IMR-90 (cell line): ENCODE measurements around the gene ZDHHC8. TPM values are rescaled to one million over a fixed set of nuclear protein-coding genes. Genes with fewer than 3 reads are reported as not detected.

ENCODE experiments used
- ATAC-seq: fragments of 200-7000 bp; cut with Tn5 transposase; 2 replicates; pipeline ENCODE4 v1.9.1; 2020; ENCODE audit warnings: low read depth, mild to moderate bottlenecking, moderate library complexity
- BruUV-seq: library from RNA; stranded (reverse); fragments of 400-500 nt; replicated peaks from 2 replicates; lab custom pipeline; 2021; lab: Mats Ljungman, UMichigan
- CTCF ChIA-PET: fragments of 300-600 bp; formaldehyde crosslinking; extraction: SDS; loops from one replicate; lab custom pipeline; 2021; ENCODE audit warnings: antibody characterized with exemption; lab: Yijun Ruan, JAX
- POLR2A ChIA-PET: fragments of 300-600 bp; sonication (Branson Sonifier 250); formaldehyde crosslinking; loops from one replicate; lab custom pipeline; 2022; ENCODE audit warnings: antibody characterized with exemption; ENCODE audit not compliant: unreplicated experiment; lab: Charles Lee
- DNase-seq: peaks from one replicate; pipeline ENCODE4 v3.0.0; 2013
- H2AFZ ChIP-seq: replicated peaks from 2 replicates; pipeline ENCODE3; 2013; ENCODE audit warnings: low read length, mild to moderate bottlenecking; ENCODE audit not compliant: poor library complexity
- H2AK5ac ChIP-seq: 2 replicates; pipeline ENCODE4 v1.6.1; 2013; ENCODE audit warnings: low read depth, low read length, inconsistent platforms
- H2AK9ac ChIP-seq: replicated peaks from 2 replicates; pipeline ENCODE3; 2013; ENCODE audit warnings: mild to moderate bottlenecking, low read depth, low read length, moderate library complexity; ENCODE audit not compliant: poor library complexity
- H2BK120ac ChIP-seq: 2 replicates; pipeline ENCODE4 v1.6.1; 2013; ENCODE audit warnings: low read depth, low read length, inconsistent platforms
- H2BK15ac ChIP-seq: 3 replicates; pipeline ENCODE4 v1.6.1; 2013; ENCODE audit warnings: low read depth, low read length, inconsistent platforms
- H2BK20ac ChIP-seq: 2 replicates; pipeline ENCODE4 v1.6.1; 2013; ENCODE audit warnings: low read depth, mild to moderate bottlenecking, inconsistent platforms, low read length, moderate library complexity
- H2BK5ac ChIP-seq: 2 replicates; pipeline ENCODE4 v1.6.1; 2013; ENCODE audit warnings: mild to moderate bottlenecking, low read depth, low read length, inconsistent platforms; ENCODE audit not compliant: poor library complexity, severe bottlenecking
- H3K14ac ChIP-seq: replicated peaks from 2 replicates; pipeline ENCODE4 v1.6.1; 2013; ENCODE audit warnings: low read depth, low read length, inconsistent platforms
- H3K18ac ChIP-seq: 2 replicates; pipeline ENCODE4 v1.6.1; 2013; ENCODE audit warnings: low read depth, low read length, control low read depth
- H3K23ac ChIP-seq: 2 replicates; pipeline ENCODE4 v1.6.1; 2013; ENCODE audit warnings: low read depth, low read length, inconsistent platforms
- H3K27ac ChIP-seq: 2 replicates; pipeline ENCODE4 v1.5.1; 2013; ENCODE audit warnings: mild to moderate bottlenecking, control low read depth, low read length; ENCODE audit not compliant: insufficient read depth
- H3K27me3 ChIP-seq: 2 replicates; pipeline ENCODE4 v1.6.1; 2013; ENCODE audit warnings: low read length; ENCODE audit not compliant: control insufficient read depth, insufficient read depth
- H3K36me3 ChIP-seq: 2 replicates; pipeline ENCODE4 v1.6.1; 2013; ENCODE audit warnings: low read length, mixed read lengths; ENCODE audit not compliant: control insufficient read depth, insufficient read depth
- H3K4ac ChIP-seq: 2 replicates; pipeline ENCODE4 v1.6.1; 2013; ENCODE audit warnings: low read depth, low read length, inconsistent platforms
- H3K4me1 ChIP-seq: 2 replicates; pipeline ENCODE4 v1.6.1; 2013; ENCODE audit warnings: low read length, mixed read lengths; ENCODE audit not compliant: control insufficient read depth, insufficient read depth
- H3K4me2 ChIP-seq: 2 replicates; pipeline ENCODE4 v1.6.1; 2013; ENCODE audit warnings: low read depth, mild to moderate bottlenecking, control low read depth, low read length, moderate library complexity
- H3K4me3 ChIP-seq: 2 replicates; pipeline ENCODE4 v1.5.1; 2013; ENCODE audit warnings: low read depth, mild to moderate bottlenecking, control low read depth, low read length, moderate library complexity; ENCODE audit not compliant: insufficient read depth
- H3K56ac ChIP-seq: 2 replicates; pipeline ENCODE4 v1.6.1; 2013; ENCODE audit warnings: low read length, inconsistent platforms; ENCODE audit not compliant: insufficient read depth; ENCODE audit errors: extremely low read depth
- H3K79me1 ChIP-seq, 2 experiments: 2 replicates each; pipeline ENCODE4 v1.6.1; 2013; ENCODE audit warnings: low read length in 2 of 2, inconsistent platforms in 1 of 2, low read depth in 1 of 2
- H3K9ac ChIP-seq: 2 replicates; pipeline ENCODE4 v1.6.1; 2013; ENCODE audit warnings: low read depth, low read length, control low read depth
- H3K9me1 ChIP-seq: 2 replicates; pipeline ENCODE4 v1.6.1; 2013; ENCODE audit warnings: low read length, inconsistent platforms; ENCODE audit not compliant: insufficient read depth
- H3K9me3 ChIP-seq: 2 replicates; pipeline ENCODE4 v1.6.1; 2013; ENCODE audit warnings: low read length; ENCODE audit not compliant: control insufficient read depth, insufficient read depth
- H4K20me1 ChIP-seq: 2 replicates; pipeline ENCODE4 v1.6.1; 2013; ENCODE audit warnings: low read length, inconsistent platforms; ENCODE audit not compliant: insufficient read depth
- H4K5ac ChIP-seq: 2 replicates; pipeline ENCODE4 v1.6.1; 2013; ENCODE audit warnings: mild to moderate bottlenecking, low read depth, low read length, control low read depth
- H4K8ac ChIP-seq, 2 experiments: 2 replicates each; pipeline ENCODE4 v1.6.1; 2013; ENCODE audit warnings: low read depth in 2 of 2, low read length in 2 of 2, control low read depth in 1 of 2, inconsistent platforms in 1 of 2
- H4K91ac ChIP-seq: 2 replicates; pipeline ENCODE4 v1.6.1; 2013; ENCODE audit warnings: low read depth, low read length, inconsistent platforms; ENCODE audit not compliant: insufficient read depth
- MXI1 ChIP-seq: IDR thresholded peaks from 2 replicates; pipeline ENCODE4 v1.6.1; 2012; ENCODE audit warnings: low read depth, mild to moderate bottlenecking, low read length, moderate library complexity, borderline replicate concordance
- WGBS, 2 experiments: methylation state at CpG; one replicate each; pipeline versions ENCODE4 v1.1.5 to v1.1.7; 2013; ENCODE audit warnings: missing lambda C conversion rate in 2 of 2; ENCODE audit not compliant: insufficient read length in 1 of 2; ENCODE audit errors: extremely low coverage in 2 of 2; 5-methylcytosine and 5-hydroxymethylcytosine counted together
- dilution Hi-C: fragments of 300-500 bp; cut with HindIII; formaldehyde crosslinking; loops from one replicate; pipeline ENCODE4 v1.14.3; 2018; ENCODE audit warnings: low sequenced_read_pairs; ENCODE audit not compliant: unreplicated experiment
- in situ Hi-C: fragments of 300-500 bp; cut with MboI; formaldehyde crosslinking; loops from 3 replicates; pipeline ENCODE4 v1.14.3; 2019; ENCODE audit warnings: low sequenced_read_pairs, inconsistent platforms, mixed read lengths
- intact Hi-C: fragments of 100-400 bp; cut with micrococcal nuclease; formaldehyde crosslinking; loops from 2 replicates; pipeline ENCODE4 v1.10.0; 2022
- polyA plus RNA-seq, 3 experiments: library from polyadenylated mRNA; depleted of rRNA; stranded (reverse); fragments of >200 nt; gene quantifications; 2 replicates each; pipeline ENCODE4 v1.2.3, GENCODE V29; 2012; ENCODE audit warnings: low replicate concordance in 1 of 3
- total RNA-seq: library from RNA; depleted of rRNA; stranded (reverse); fragments of >200 nt; gene quantifications from 2 replicates; pipeline ENCODE4 v1.2.3, GENCODE V29; 2012
- TF ChIP-seq, protein P1 (sequence below): fragments of 150-350 bp; IDR thresholded peaks from 2 replicates; pipeline ENCODE4 v1.6.1; 2017; ENCODE audit warnings: mild to moderate bottlenecking, antibody characterized with exemption, low read length, low read depth

The ZDHHC8 gene
- total and polyA plus RNA-seq, 2 of the 4 experiments (the other 2 are of a cell fraction), result 2.5 to 72.6 TPM

DNA sequence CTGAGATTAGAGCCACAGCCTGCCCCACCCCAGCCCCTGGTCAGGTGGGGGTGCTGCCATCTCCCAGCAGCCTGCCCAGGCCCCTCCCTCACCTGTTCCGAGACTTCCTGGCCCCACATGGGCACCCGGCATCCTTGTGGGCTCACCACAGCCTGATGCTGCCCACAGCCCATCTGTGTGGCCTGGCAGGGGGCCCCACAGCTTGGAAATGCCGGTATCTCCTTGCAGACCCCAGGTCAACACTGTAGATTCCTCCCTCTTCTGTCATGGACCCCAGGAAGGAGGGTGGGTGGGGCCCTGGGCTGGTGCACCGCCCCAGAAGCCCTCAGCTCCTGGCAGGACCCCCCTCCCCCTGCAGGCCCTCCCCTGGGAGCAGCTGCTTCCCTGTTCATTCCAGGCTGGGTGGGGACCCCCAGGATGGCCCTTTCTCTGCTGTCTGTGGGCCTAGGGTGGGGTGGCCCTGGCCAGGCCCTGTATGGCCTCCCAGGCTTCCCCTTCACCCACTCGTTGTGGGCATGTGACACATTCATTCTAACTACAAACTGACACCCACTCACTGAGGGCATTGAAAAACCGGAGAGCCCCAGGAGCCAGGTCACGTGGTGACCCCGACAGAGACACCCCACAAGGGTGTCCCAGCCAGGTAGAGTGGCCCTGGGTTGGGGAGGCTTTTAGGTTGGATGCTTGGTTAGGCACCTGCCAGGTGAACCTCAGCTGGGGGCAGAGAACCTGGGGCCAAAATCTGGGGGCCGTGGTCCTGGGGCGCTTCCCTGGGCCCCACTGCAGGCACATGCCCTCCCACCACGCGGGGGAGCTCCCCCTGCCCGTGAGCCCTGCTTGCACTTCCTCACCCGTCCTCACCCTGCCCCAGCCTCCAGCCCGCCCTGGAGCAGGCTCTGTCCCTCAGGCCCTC lies 63.3 kb downstream of the ZDHHC8 start:
- ChIA-PET POLR2A (no interaction called here), CTCF (no interaction called here)
- no peak overlapping the region for H2BK120ac ChIP-seq
- no peaks in the 10 kb centered on the region for H3K9me1 ChIP-seq
- H3K14ac ChIP-seq, result no peak overlapping the region
- H4K8ac ChIP-seq, result no peak overlapping the region
- H4K20me1 ChIP-seq, result no peaks in the 10 kb centered on the region
- no peak overlapping the region for H2BK5ac ChIP-seq
- in situ Hi-C loops, result no loop called here
- WGBS, 2 experiments, result 42% methylated on average over 4 of the region's 15 CpGs; no CpG with 5 or more reads in 1 of the 2 experiments
- H3K23ac ChIP-seq, result no peak overlapping the region
- H3K9me3 ChIP-seq, result no peaks in the 10 kb centered on the region
- no peak for ATAC-seq
- DNase-seq, result no peak
- no peak overlapping the region for H2BK15ac ChIP-seq
- no peak overlapping the region for H3K27ac ChIP-seq
- no peak overlapping the region for H3K4me3 ChIP-seq
- H3K4me2 ChIP-seq, result no peak overlapping the region
- dilution Hi-C loops, result no loop called here
- BruUV-seq, result no TSS peak
- no peak overlapping the region for H3K18ac ChIP-seq
- H2AK9ac ChIP-seq, result no peak overlapping the region
- H2AFZ ChIP-seq, result no peak overlapping the region
- H3K4me1 ChIP-seq, result no peaks in the 10 kb centered on the region
- H2BK20ac ChIP-seq, result no peak overlapping the region
- H2AK5ac ChIP-seq, result no peak overlapping the region
- no peak overlapping the region for H3K56ac ChIP-seq
- H3K79me1 ChIP-seq, result no peaks in the 10 kb centered on the region
- no peak overlapping the region for H3K9ac ChIP-seq
- H3K27me3 ChIP-seq, result peaks cover 54% of the 10 kb centered on the region
- H3K4ac ChIP-seq, result no peak overlapping the region
- intact Hi-C loops, result no loop called here
- no peak overlapping the region for H4K5ac ChIP-seq
- H4K91ac ChIP-seq, result no peak overlapping the region
- no peak for TF ChIP-seq MXI1
- TF ChIP-seq, protein P1, sequence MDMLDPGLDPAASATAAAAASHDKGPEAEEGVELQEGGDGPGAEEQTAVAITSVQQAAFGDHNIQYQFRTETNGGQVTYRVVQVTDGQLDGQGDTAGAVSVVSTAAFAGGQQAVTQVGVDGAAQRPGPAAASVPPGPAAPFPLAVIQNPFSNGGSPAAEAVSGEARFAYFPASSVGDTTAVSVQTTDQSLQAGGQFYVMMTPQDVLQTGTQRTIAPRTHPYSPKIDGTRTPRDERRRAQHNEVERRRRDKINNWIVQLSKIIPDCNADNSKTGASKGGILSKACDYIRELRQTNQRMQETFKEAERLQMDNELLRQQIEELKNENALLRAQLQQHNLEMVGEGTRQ, result 0 out of 2 replicates have a peak, but pooled peaks have one; percentile 17
- no peaks in the 10 kb centered on the region for H3K36me3 ChIP-seq
